Stimulated activated CD4-positive, alpha-beta T cell treated with anti-CD3 and anti-CD28 coated beads, Interleukin-2, amount 100 ng/mL, for 24 hours (primary cell): Measurements from ENCODE around the gene AGAP1.

ENCODE experiments used
- DNase-seq, 2 donors: peaks; one replicate each; pipeline ENCODE4 v3.0.0-alpha.2; 2020

AGAP1 gene

DNA sequence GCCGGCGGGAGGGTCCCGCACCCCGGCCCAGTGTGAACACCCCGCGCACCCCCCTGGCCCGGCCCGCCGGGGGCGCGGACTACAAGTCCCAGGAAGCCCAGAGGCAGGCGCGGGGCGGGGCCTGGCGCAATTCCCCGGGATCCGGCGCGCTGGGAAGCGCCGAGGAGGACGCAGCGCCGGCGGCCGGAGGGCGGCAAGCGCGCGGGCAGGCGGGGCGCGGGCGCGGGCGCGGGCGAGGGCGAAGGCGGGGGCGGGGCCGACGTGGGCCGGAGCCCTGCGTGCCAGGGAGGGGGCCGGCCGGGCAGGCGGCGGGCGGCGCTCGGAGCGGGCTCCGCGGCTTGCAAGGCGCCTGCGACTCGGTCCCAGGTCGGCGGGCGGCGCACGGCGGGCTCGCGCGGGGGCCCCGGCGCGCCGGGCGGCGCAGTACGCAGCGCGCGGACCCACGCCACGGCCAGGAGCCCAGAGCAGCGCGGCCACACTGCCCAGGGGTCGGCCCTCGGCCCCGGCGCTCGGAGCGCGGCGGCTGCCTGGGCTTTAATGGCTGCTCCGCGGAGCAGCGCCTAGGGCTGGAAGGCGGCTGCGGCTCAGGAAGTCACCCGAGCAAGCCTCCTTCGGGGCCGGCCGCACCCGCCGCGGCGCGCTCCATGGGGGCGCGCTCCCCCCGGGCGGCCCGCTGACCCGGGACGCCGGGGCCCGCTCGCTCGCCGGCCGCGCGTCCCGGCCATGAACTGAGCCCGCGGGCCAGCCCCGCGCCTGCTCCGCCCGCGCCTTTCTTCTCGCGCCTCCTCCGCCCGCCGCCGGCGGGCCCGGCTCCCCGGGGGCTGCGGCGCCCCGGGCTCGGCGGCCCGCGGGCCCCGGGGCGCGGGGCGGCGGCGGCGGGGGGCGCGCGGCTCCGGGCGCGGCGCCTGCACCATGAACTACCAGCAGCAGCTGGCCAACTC, at the start of gene AGAP1:
Gene AGAP1 (plus strand): TSS at position 269 of the 941 bp plus-strand sequence.
- peak in 1 of 2 donors; percentile 48 for DNase-seq

DNA sequence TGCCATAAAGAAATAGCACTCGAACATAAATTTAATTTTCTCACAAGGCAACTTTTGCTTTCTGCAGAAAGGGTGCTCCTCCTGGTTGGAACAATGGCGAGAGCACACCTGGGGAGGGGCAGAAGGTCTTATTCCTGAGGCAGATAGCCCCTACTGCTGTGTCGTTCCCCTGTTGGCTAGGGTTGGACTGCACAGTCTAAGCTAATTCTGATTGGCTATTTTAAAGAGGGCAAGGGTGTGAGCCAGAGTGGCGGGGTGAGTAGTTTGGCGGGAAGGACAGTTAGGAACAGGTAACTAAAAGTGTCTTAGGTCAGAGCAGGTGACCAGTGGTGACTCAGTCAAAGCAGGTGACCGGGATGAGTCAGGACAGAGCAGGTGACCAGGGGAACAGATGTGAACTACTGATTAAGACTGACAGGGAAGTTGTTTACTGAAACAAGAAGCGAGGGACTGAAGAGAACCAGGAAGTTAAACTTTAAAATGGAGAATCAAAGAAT, 49.7 kb upstream of the AGAP1 start:
- DNase-seq = no peak

DNA sequence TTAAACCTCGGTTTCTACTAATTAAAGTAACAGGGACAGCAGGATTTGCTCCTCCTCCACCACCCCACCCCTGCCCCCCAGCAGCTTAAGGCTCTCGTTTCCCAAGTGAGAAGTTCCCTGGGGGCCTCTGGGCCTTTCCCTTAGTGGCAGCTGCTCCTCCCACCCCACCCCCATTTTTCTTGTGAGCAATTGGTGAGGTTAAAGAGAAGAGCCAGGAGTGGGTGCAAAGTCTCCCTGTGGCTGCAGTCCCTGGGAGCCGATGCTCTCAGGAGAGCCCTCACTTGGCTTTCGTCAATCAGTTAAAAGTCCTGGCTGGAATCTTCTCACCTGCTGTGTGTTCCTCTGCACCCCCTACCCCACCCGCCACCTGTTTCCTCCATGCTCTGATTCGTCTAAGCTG, 48.7 kb upstream of the AGAP1 start:
- DNase-seq = no peak

DNA sequence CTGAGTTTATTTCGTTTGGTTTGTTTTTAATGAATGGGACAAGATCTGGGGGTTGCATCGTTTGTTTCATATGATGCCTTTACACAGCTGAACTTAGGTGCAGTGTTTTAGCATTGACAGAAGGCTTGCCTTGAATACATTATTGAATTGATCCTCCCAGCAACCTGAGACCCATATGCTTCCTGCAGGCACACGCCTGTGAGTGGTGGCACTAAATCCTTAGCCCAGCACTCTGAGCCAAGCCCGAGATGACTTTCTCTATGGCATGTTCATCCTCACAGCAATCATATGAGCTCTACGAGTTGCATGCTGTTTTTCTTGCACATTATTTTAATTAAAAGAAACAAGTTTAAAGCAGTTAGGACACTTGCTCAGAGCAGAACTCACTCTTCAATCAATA, 47.8 kb upstream of the AGAP1 start:
- DNase-seq = no peak

DNA sequence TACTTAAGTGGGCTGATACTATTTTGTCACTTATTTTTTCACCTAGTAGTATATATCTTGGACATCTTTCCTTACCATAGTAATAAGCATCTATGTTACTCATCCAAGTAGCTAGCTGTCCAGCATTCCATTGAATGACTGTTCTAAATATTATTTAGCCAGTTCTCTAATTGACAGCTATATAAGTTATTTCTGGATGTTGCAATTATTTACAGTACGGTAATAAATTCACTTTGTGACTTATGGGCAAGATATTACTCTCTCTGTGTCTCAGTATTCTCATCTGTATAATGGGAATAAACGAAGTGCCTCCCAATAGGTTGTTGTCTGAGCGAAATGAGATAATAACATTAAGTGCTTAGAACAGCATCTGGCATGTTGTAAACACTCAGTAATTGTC, 46.6 kb upstream of the AGAP1 start:
- no peak for DNase-seq

DNA sequence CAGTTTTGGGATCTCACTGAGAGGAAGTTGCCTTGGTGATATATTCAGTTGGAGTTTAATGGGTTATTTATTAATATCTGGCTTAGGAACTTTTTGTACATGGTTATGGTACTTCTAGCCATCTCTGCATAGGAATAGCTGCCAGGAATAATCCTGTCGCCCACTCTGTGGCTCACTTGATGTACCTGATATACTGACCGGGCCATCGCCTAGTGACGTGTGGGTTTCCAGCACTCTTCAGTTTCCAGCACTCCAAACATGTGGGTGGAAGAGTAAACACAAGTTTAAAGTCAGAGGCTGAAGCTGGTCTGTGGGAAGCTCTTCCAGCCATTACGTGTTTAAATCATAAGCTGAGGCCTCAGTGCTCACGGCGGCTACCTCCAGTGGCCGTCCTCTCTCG, 44.3 kb upstream of the AGAP1 start:
- no peak for DNase-seq

DNA sequence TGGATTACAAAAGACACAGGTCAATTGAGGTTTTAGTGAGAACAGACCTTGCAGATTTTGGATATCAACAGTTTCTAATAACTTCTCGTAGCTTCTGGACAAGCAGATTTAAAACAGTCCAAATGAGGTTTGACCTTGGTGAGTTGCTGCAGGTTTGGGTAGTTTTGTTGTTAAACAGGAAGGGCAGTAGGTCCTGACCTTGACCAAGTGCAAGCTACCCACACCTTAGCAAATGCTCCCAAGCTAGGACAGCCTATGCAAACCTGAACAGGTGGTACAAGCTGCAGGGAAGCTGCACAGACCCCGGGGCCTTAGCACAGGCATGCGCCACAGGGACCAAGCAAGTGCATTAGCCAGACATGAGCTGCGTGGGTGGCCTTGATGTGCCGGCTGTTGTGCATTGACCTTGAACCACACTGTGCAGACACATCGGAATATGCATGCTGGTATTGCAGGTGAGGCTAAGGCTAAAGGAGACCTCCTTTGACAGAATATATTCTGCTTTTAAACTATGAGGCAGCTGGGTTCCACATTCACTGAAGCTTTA, 40.2 kb upstream of the AGAP1 start:
- no peak for DNase-seq

DNA sequence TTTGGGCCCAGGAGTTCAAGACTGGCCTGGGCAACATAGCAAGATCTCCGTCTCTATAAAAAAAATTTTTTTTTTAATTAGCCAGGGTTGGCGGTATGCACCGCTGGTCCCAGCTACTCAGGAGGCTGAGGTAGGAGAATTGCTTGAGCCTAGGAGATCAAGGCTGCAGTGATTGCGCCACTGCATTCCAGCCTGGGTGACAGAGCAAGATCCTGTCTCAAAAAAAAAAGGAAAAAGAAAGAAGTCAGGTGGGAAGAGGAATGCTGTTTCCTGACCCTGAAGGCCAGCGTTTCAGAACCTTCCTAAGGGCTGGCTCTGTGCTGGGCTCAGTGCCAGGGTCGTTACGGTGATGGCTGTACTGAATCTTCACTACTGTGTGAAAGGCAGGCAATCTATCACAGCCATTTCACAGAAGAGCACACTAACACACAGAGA, 35.0 kb upstream of the AGAP1 start:
- no peak for DNase-seq

DNA sequence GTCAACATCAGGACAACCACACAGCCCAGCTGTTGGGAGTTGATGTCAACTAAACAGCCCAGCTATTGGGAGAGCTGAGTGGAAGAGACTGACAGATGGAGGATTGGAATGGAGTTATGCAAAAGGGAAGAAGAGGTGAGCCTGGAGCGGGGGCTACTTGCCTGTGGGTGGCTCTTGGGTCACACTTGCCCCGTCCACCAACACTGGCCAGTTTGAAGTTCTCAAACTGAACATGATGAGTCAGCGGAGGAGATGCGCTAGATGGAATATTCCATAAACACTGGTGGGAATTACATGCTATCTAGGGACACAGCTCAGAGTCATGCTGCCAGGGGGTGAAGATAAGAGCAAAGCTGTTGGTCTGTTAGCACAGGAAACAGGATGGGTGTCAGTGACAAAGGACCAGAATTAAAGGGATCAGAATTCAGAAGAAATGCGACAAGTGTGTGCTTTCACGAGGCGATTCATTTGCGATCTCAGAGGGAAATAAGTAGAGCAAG, 33.2 kb upstream of the AGAP1 start:
- no peak for DNase-seq

DNA sequence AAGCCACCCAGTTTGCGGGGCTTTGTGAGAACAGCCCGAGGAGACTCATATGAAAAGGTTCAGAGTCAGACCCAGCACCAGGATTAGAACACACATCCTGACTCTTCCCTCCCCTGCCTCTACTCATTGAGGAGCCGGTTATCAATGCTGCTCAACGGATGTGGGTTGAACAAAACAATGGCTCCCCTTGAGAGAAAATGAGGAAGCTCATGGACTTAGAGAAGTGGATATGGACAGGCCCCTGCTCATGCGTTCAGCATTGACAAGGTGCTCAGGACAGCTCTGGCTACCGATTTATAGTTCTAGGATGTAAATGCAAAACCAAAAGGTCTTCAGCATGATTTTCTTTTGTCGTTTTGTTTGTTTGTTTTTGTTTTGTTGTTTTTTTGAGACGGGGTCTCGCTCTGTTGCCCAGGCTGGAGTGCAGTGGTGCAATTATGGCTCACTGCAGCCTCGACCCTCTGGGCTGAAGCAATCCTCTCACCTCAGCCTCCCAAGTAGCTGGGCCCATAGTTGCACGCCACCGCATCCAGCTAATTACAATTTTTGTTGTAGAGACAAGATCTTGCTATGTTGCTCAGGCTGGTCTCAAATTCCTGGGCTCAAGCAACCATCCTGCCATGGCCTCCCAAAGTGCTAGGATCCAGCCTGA, 32.0 kb upstream of the AGAP1 start:
- no peak for DNase-seq

DNA sequence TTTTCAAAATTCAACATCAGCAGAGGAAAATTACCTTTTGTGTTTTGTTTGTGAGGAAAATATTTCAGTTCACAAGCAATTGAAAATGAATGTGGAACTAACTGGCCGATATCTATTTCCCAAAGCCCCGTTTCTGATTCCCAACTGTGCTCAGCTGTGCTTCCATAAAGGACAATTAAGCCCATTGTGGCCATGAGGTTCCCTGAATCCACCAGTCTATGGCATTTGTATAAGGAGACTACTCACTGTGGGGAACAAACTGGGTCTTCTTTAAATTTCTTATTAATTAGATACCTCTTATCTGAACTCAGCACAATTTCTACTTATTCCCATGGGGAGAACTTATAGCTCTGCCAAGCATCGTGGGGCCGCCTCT, 31.4 kb upstream of the AGAP1 start:
- DNase-seq = no peak

DNA sequence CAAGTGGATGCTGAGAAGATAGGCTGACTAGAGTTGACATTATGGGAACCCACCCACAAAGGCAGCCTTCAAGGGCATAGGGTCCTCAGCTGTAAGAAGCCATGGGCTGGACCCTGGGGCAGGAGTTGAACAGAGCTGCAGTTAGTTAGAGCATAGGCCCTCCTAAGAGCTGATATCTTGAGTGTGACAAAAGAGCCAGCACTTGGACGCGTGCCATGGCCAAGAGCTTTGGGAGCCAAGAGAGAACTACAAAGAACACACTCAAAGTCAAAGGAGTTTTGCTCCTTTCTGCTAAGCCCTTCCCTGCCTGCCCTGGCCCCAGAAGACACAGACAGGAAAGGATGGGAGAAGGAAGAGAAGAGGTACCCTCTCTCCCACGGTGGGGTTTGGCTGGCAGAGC, 29.9 kb upstream of the AGAP1 start:
- no peak for DNase-seq

DNA sequence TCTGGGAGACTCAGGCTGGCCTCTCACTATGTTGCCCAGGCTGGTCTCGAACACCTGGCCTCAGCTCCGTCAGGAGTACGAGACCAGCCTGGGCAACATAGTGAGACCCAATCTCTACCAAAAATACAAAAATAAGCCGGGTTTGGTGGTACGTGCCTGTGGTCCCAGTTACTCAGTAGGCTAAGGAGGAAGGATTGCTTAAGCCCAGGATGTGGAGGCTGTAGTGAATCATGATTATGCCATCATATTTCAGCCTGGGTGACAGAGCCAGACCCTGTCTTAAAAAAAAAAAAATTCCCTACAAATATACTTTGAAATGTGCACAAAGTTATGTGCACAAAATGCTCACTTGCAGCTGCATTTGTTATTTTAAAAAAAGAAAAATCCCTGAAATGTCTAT, 26.3 kb upstream of the AGAP1 start:
- DNase-seq = no peak

DNA sequence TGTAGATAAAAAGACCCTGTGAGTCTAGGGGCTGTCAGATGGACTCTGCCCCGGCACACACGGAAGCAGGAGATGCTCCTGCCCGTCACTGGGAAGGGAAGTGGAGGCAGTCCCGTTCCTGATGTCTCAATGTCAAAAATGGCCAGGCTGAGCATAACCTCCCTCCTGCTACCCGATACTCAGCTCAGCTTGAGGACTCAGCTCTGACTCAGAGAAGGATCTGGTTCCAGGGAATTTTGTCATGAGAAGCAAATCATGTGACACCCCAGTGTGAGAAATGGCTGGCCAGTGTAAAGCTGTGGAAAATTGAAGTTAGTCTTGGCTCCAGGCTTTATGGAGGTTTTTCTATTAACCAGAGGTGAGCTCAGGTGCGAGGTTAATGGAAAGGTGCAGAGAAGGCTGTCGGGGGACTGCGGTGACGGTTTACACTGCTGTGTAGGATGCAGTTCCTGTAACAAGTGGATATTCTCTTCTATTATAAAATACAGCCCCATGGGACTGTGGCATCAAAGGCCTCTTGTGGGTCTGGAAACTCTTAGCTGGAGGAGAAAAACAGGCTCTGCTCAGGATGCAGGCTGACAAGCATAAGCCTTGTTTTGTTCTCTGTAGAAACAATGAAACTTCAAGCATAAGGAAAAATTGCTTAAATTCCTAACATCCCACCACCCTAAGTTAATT, 24.7 kb upstream of the AGAP1 start:
- no peak for DNase-seq

DNA sequence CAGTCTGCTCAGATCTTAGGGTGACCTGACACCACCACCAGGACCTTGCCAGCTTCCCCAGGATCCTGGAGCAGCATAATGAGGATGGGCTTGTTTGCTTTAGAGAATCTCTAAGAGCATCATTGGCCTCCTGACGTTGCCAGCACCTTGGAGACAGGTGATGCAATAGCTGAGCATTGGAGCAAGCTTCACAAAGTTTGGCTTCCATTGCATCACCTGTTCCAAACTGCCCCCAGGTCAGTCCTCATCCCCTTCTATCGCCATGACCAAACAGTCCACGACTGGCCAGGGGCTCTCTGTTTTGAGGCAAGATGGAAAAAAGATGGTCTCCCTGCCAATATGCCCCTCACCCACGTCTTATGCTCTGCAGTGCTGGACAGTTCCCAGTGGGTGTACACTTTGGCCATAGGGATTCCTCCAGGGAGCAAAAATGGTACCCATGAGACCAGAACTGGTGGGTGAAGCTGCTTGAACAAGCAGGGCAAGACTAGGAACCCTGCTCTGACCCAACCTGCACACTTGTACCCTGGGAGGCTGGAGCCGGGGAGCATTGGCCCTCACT, 22.6 kb upstream of the AGAP1 start:
- DNase-seq = no peak

DNA sequence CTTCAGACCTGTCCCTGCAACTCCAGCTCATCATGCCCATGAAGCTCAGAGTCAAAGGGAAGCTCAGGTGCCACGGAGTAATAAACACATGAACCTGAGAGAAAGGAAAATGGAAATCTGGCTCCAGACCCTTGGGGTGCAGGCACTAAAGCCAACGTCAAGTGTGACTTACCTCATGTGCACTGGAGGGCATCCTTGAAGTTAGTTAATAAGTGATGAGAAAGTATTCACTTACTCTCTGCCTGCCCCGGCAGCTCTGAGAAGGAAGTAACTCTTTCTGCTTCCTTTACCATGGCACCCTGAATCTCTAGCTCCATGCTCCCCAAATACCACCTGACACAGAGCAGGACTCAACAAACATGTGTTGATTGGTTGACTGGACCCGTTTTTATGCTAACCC, 21.4 kb upstream of the AGAP1 start:
- DNase-seq = no peak

DNA sequence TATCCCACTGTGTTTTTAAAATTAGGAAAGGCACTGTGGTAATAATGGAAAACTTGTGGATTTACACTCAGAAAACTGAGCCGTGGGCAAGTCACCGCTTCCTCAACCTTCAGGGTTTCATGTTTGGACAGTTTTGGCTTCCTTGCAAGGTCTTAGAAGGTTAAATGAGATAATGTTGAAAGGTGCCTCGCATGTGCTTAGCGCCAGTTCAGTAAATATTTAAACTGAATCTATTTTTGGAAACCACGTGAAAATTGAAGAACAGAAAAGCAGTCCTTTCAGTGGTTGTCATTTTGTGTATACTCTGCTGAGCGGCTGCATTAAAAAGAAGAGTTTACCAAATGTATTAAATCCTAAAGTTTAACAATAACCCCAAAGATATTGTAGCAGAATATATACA, 15.2 kb upstream of the AGAP1 start:
- DNase-seq = no peak

DNA sequence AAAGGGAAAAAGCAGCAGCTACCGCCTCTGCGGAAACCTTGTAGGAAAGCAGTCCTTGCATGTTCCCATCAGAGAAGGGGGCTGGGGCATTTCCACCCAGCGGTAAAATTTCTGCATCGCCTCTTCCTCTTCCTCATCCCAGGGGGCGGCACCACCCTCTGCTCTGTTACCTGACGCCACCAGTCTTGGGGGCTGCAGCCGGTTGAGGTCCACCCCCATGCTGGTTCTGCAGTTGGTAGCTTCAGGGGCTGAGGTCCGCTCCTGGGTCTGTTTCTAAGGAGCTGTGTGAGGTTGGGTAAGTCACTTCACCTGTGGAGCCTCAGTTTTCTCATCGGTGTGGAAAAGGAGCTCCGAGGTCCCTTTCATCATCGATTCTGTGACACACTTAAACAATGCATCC, 14.2 kb upstream of the AGAP1 start:
- DNase-seq = no peak

DNA sequence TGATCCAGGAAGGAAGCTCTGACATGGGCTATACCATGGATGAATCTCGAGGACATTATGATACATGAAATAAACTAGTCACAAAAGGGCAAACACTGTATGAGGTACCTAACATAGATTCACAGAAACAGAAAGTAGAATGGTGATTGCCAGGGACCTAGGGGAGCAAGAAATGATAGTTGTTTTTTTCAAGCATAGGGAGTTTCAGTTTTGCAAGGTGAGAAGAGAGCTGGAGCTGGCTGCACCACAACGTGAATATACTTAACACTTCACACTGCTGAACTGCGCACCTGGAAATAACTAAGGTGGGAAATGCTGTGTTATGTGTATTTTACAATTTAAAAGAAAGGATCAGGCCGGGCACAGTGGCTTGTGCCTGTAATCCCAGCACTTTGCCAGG, 13.2 kb upstream of the AGAP1 start:
- DNase-seq = no peak

DNA sequence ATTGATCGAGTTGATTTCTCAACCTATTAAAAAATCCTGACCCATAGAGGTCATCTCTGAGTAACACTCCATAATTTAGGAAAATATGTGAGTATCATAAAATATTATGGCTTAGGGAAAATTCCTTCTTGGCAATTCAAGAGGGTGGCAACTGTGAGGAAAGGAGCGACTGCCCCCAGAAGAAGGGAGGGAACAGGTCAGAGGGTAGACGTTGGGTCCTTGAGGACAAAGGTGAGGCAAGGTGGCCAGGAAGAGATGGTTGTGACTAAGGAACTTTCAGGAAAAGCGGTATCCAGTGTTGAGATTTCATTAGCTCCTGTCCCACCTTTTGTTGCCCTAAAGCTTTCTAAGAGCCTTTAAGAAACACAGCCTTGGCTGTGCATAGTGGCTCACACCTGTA, 10.5 kb upstream of the AGAP1 start:
- no peak for DNase-seq

DNA sequence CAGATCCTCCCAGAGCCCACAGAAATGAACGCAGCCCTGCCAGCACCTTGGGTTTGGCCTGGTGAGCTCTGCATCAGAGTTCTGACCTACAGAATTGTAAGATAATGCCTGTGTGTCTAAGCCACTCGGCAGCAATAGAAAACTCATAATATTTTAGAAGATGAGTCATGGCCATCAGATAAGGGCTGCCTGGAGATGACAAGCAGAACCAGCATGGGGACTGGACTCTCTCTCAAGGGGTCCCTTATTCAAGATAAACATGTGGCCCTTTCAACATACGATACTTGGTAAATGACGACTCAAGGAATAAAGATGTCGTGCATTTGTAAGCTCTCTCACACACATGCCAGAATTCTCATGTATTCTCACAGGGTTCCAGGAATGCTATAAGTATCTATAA, 8.5 kb upstream of the AGAP1 start:
- no peak for DNase-seq

DNA sequence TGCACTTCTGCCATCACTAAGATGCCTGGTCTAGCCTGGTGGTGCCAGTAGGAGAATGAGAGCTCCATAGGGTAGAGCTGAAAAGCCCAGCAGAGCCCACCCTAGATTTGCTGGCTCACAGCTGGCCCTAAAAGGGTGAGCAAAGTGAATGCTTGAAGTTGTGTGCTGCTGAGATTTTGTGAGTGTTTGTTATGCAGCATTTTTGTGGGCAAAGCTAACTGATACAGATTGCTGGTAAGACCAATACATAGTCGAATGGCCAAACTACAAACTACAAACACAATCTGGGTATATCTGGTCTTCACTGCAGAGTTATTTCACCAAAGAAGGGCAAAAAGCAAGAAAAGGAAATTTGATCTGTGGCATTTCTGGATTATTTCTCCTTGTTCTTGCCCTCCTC, 7.1 kb upstream of the AGAP1 start:
- no peak for DNase-seq

DNA sequence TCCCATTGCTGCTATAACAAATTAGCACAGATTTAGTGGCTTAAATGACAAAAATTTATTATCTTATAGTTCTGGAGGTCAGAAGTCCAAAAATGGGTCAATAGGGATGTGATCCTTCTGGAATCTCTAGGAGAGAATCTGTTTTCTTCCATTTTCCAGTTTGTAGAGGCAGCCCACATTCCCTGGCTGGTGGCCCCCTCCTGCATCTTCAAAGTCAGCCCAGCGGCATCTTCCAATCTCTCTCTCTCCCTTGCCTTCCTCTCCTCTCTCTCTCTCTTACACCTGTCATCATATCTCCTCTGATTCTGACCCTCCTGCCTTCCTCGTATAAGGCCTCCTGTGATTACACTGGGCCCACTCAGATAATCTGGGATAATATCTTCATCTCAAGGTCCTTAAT, 3.9 kb upstream of the AGAP1 start:
- no peak for DNase-seq
